22Rv1 (cell line): Measurements from ENCODE around the gene AQP1.

Experiments used
- CTCF ChIP-seq: fragments of 450-650 bp; IDR thresholded peaks from 2 replicates; pipeline ENCODE4 v1.5.1; 2017; ENCODE audit warnings: mild to moderate bottlenecking
- ZFX ChIP-seq: fragments of 450-650 bp; IDR thresholded peaks from 2 replicates; pipeline ENCODE4 v1.6.1; 2017; ENCODE audit warnings: antibody characterized with exemption, borderline replicate concordance

DNA sequence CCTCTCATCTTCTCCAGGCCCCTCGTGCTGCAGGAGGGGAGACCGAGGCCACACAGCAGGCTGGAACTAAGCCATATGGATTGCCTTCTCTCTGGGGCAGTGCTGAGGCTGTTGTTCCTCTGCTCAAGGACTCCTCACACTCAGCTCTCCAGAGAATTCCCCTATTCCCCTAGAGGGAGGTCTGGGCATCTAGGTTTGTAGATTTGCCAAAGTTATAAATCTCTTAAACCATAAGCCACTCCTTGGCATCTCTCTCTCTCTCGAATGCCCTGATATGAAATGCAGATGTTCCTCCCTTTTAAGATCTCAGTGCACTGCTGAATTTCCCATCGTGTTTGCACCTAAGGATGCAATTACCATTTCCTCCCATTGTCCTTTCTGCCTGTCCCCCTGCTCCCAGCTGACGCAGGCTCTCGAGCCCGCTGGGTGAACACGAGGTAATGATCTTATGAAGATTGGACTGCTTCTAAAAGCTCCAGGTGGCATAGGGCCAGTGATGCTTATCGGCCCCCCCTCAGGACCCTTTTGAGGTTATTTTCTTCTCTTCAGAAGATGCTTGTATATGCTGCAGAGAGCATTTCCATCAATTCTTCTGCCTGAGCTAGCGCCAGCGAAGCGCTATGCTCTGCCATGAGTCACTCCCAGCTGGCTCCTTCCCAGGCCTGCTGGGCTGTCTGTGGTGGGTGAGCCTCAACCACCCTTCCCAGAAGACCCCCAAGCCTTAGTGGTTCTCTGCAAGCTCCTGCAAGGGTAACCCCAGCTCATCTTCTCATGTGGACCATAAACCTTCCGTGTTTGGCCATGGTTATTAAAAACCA lies 41.6 kb upstream of the AQP1 start:
- TF ChIP-seq CTCF (no peak), ZFX (no peak)
